SIG-M5 (cell line): ENCODE measurements around the gene ZNF384.
"Not testable (repeated sequence)": the region's sequence is repeated elsewhere in the genome, so short reads cannot be mapped to it uniquely, and the experiment has no call there.

Source experiments
- DNase-seq: peaks from one replicate; lab custom pipeline; 2025; lab: John Stamatoyannopoulos, UW

Gene ZNF384

DNA sequence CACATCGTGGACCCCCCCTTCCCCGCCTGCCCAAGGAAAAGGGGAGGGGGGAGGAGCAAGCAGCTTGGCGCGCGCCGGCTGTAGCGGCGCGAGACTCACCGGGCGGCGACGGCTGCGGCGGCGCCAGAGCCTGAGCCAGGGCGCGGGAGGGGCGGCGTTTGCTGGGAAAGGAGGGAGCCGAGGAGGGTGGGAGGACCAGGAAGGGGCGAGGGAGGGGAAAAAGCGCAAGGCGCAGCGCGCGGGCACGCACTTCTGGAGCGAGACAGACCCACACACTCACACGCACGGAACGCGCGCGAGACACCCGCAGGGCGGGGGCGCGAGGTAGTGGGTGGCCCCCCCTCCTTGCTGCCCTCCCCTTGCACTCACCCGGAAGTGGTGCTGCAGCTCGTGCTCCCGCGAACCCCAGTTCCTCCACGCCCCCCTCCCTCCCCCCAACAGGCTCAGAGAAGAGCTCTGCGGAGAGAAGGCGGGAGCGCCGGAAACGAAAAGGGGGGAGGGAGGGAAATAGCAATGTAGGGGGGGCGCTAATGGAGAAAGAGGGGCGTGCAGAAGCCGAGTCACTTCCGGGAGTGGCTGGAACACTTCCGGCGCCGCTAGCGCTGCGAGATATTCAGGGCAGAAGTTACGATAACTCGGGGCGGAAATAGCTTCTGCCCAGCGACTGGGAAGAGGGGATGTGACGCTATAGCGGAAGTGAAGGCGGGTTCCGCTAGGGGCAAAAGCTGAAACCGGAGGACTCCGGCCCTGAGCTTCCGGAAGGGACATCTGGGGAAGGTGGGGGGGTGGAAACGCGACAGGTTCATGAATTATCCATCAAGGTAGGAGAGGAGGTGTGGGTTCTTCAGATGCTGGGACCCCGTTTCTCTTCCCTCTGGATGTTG lies at the start of gene ZNF384:
Gene ZNF384, minus strand, starts transcription at position 377 of the 884 bp plus-strand sequence. CDS start 9,855 bp downstream, outside the sequence.
- peak; percentile 92 for DNase-seq

DNA sequence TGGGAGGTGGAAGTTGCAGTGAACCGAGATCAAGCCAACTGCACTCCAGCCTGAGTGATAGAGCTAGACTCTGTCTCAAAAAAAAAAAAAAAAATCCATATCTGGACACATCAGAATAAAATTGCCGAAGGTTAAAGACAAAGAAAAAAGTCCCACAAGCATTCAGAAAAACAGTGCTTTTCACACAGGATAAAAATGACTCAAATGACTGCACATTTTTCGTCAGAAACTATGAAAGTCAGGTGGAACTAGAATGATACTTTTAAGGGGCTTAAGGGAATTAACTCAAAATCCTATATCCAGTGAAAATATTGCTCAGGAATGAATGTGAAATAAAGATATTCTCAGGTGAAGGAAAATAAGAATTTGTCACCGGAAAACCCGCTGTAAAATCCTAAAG lies 47.6 kb upstream of the ZNF384 start:
- DNase-seq: no peak

DNA sequence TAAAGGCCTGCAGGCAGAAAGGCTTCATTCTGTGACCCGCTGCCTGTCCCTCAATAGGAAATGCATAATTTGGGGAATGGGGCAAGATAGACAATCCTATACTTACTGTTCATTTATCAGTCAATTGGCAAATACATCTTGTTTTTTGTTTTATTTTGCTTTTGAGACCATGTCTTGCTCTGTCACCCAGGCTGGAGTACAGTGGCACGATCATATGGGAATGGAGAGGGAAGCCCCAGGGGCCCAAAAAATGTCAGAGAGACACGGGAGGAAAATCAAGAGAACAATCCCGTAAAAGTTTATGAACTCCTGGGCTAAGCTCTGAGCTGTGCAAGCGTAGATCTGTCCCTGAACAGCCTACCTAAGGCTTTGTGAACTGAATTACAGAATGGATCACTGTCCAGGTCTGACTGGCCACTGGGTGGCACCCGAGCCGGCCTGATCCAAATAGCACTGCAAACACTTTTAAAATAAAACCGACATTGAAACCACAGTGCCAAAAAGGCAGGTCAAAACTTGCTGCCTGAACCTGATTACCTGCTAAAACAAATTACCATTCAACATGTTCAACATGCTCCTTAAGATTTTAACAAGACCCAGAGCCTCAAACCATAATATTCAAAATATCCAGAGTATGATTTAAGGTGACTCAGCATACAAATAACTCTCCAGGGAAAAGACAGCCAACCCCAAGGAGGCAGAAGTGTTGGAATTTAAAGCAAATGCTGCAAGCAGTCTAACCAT lies 46.4 kb upstream of the ZNF384 start:
- DNase-seq: no peak

DNA sequence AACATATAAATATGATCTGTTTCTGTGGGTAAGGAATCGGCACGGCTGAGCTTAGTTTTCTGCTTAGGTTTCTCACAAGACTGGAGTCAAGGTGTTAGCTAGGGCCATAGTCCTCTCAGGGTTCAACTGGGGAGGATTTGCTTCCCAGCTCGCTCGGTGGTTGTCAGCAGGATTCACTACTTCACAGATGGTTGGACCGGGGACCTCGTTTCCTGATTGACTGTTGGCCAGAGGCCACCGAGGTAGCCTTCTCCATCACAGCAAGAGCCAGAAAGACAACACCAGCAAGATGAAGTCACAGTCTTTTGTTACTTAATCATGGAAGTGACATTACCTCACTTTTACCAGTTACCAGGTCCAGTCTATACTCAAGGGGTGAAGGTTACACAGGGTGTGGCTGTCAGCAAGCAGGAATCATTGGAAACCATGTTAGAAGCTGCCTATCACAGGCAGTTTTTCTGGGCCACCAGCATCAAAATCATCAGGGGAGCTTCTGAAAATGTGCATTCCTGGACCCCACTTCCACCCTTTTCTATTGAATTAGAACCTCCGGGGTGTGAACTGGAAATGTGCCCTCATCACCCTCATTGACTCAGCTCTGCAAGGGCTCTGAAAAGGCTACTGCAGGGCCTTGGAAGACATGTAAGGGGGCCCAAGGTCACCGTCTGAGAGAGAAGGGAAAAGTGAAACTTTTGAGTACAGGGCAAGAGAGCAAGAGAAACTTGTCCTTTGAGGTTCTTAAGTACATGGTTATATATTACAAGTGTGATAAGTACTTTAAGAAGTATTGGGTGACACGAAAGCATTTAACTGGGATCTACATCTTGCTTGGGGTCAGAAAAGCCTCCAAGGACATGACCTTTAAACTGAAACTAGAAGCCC lies 45.6 kb upstream of the ZNF384 start:
- no peak for DNase-seq

DNA sequence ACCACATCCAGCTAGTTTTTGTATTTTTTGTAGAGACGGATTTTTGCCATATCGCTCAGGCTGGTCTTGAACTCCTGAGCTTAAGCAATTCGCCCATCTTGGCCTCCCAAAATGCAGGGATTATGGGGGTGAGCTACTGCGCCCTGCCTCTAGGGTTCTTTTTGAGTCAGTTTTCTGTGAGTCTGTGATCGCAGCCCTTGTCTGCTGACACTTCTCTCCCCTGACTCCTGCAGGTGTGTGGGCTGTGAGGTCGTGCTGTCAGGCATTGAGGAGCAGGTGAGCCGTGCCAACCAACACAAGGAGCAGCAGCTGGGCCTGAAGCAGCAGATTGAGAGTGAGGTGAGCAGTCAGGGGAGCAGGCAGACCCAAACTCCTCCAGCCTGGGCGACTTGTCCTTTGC lies 41.0 kb upstream of the ZNF384 start:
- no peak for DNase-seq

DNA sequence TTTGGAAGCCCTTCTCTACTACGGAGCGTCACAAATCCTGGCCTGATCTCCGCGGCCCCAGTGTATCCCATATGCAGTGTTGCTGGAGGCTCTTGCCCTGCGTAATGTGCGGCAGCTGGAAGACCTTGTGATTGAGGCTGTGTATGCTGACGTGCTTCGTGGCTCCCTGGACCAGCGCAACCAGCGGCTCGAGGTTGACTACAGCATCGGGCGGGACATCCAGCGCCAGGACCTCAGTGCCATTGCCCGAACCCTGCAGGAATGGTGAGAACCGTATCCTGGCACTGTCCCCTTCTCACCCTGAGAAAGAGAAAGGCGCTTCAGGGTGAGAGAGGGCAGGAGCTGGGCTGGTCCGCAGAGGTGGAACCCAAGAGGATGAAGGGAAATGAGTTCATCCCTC lies 40.0 kb upstream of the ZNF384 start:
- DNase-seq: no peak

DNA sequence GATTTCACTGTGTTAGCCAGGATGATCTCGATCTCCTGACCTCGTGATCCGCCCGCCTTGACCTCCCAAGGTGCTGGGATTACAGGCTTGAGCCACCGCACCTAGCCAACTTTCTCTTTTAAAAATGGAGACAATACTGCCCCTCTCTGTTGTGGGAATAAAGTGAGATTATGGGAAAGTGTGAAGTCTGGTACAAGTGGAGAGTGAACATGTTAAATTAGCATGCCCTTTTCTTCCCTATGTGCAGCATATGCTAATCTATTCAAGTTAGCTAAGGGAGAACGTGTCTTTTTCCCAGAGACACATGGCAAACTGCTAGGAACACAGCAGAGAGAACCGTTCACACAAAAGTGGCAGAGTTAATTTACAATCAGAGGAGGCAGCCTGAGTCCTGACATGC lies 36.2 kb upstream of the ZNF384 start:
- DNase-seq: no peak

DNA sequence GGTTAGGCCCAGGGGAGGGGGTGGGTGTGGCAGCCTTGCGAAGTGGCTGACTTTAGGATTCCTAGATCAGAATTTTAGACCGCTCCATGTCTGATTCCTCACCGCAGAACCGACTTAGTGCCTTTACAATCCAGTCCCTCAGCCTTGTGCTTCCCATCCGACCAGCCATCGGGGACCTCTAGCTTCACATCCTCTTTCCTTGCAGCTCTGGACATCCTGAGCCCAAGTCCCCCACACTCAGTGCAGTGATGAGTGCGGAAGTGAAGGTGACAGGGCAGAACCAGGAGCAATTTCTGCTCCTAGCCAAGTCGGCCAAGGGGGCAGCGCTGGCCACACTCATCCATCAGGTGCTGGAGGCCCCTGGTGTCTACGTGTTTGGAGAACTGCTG lies 35.2 kb upstream of the ZNF384 start:
- DNase-seq: peak; percentile 52

DNA sequence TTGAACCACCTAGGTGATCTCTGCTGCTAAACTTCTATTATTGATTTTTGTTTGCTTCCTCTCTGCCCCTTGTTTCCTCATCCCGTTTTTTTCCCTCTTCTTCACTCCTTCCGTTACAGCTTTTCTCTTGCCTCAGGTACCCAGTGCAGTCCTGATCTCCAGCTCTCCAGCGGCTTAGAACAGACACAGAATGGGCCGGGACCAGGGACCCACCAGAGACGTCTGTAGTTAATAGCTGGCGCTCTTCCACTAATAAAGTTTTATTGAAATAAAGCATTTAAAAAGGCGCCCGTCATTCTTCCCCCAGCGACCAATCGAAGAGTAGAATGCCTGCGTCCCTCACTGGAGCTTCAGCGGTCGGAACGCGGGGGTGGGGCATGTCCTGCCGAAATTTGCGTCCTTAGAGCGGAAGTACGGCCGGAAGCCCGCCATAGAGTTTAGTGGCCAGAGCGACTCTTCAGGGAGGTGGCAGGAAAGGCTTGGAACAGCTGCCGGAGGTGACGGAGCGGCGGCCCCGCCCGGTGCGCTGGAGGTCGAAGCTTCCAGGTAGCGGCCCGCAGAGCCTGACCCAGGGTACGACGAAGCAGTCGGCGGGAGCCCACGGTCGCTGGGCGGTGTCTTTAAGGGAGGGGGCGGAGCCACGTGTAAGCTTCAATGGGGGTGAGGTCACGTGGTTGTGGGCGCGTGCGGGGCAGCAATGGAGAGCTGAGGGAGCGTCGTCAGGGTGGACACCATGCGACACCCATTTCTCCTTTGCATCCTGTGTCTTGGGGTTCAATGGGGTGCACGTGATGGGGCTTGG lies 34.6 kb upstream of the ZNF384 start, which contains the start of gene COPS7A:
Gene COPS7A, plus strand, starts transcription at position 440 of the 802 bp plus-strand sequence. CDS start 611 bp downstream, outside the sequence.
- peak; percentile 97 for DNase-seq

DNA sequence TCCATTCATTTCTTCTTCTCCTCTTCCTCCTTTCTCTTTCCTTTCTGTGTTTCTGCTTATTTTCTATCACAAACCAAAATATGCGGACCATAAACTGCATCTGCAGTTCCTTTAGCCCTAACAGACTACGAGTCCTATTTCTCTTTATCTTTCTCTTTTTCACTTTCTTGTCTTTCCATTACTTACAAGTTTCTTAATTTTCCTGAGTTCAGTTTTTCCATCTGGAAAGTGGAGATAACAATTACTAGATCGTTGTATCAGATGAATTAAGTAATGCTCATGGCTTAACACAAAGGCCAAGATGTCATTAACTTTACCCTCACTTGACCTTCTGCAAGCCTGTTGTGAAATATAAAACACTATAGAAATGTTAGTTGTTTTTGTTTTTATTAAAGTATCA lies 33.7 kb upstream of the ZNF384 start:
- no peak for DNase-seq

DNA sequence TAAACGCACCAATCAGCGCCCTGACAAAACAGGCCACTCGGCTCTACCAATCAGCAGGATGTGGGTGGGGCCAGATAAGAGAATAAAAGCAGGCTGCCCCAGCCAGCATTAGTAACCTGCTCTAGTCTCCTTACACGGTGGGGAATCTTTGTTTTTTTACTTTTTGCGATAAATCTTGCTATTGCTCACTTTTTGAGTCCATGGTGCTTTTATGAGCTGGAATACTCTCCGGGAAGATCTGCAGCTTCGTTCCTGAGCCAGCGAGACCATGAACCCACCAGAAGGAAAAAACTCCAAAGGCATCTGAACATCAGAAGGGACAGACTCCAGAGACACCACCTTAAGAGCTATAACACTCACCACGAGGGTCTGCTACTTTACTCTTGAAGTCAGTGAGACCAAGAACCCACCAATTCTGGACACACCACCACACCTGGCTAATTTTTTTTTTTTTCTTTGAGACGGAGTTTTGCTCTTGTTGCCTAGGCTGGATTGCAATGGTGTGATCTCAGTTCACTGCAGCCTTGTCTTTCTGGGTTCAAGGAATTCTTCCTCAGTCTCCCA lies 27.8 kb upstream of the ZNF384 start:
- no peak for DNase-seq

DNA sequence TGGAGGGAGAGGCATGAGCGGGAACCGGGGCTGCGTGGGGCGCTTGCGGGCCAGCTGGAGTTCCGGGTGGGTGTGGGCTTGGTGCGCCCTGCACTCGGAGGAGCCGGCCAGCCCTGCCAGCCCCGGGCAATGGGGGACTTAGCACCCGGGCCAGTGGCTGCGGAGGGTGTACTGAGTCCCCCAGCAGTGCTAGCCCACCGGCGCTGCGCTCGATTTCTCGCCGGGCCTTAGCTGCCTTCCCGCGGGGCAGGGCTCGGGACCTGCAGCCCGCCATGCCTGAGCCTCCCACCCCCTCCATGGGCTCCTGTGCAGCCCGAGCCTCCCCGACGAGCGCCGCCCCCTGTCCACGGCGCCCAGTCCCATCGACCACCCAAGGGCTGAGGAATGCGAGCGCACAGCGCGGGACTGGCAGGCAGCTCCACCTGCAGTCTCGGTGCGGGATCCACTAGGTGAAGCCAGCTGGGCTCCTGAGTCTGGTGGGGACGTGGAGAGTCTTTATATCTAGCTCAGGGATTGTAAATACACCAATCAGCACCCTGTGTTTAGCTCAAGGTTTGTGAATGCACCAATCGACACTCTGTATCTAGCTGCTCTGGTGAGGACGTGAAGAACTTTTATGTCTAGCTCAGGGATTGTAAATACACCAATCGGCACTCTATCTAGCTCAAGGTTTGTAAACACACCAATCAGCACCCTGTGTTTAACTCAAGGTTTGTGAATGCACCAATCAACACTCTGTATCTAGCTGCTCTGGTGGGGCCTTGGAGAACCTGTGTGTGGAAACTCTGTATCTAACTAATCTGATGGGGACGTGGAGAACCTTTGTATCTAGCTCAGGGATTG lies 27.1 kb upstream of the ZNF384 start:
- DNase-seq: not testable (repeated sequence)

DNA sequence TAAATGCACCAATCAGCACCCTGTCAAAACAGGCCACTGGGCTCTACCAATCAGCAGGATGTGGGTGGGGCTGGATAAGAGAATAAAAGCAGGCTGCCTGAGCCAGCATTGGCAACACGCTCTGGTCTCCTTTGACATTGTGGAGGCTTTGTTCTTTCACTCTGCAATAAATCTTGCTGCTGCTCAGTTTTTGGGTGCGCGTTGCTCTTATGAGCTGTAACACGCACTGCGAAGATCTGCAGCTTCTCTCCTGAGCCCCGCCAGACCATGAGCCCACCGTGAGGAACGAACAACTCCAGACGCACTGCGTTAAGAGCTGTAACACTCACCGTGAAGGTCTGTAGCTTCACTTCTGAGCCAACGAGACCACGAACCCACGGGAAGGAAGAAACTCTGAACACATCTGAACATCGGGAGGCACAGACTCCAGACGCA lies 19.8 kb upstream of the ZNF384 start:
- DNase-seq: no peak

DNA sequence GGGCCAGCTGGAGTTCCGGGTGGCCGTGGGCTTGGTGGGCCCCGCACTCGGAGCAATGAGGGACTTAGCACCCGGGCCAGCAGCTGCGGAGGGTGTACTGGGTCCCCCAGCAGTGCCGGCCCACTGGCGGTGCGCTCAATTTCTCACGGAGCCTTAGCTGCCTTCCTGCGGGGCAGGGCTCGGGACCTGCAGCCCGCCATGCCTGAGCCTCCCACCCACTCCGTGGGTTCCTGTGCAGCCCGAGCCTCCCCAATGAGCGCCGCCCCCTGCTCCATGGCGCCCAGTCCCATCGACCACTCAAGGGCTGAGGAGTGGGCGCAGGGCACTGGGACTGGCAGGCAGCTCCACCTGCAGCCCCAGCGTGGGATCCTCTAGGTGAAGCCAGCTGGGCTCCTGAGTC lies 19.2 kb upstream of the ZNF384 start:
- not testable (repeated sequence) for DNase-seq

DNA sequence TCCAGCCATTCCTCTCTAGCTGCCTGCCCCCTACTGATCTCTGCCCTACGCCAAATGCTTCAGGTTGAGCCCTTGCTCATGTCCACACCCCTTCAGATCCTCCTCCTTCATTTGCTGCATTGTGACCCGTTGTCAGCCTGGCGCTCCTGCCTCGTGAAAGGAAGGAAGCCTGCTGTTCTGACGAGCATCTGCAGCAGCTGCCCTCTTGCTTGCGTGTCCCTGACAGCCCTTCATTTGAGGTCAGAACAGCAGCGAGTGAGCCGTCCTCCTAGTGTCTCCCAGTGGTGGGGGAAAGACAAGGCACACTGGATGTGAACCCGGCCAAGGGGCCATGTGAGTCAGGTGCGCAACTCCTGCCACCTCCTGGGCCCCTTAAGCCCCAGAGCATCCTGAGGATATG lies 14.5 kb upstream of the ZNF384 start:
- DNase-seq: no peak

DNA sequence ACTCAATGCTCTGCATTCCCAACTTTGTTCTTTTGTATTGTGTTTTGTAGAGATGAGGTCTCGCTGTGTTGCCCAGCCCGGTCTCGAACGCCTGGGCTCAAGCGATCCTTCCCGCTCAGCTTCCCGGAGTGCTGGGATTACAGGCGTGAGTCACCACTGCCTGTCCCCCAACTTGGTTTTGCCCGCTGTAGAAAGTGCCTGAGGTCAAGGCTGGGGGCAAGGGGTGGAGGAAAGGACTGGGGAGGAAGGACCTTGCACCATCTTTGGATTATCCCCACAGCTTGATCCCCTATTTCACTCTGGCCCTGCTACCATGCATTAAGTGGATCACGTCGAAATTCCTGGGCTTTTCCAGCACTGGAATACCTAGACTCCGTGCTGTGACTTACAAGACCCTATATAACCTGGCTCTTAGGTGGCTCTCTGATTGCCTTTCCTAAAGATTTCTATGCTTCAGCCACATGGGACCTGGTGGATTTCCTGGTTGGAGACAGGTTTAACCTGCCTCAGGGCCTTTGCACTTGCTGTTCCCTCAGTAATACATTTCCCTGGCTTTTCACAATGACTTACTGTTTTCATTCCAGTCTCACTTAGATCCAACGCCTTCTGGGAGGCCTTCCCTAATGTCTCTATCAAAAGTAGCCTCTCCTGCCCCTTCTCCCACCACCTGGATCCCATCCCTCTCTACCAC lies 12.0 kb upstream of the ZNF384 start:
- no peak for DNase-seq

DNA sequence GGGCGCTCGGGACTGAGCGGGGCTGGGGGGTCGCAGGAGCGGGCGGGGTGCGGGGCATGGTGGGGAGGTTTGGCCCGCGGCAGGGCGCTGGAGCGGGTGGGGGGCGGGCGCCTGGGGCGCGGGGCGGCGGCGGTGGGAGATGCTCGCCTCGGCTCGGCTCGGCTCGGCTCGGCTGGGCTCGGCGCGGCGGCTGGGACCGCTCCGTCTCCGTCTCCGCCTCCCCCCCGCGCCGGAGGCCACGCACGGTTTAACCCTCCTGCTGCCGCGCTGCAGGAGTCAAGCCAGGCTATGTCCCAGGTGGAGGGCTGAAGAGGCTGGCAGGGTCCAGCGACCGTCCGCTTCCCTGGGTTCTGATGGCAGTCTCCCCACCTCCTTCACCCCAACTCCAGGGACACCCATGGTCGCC lies 11.5 kb upstream of the ZNF384 start, which contains the start of gene PIANP:
Gene PIANP, minus strand, starts transcription at position 170 of the 406 bp plus-strand sequence. CDS start 2,754 bp downstream, outside the sequence.
- no peak for DNase-seq

DNA sequence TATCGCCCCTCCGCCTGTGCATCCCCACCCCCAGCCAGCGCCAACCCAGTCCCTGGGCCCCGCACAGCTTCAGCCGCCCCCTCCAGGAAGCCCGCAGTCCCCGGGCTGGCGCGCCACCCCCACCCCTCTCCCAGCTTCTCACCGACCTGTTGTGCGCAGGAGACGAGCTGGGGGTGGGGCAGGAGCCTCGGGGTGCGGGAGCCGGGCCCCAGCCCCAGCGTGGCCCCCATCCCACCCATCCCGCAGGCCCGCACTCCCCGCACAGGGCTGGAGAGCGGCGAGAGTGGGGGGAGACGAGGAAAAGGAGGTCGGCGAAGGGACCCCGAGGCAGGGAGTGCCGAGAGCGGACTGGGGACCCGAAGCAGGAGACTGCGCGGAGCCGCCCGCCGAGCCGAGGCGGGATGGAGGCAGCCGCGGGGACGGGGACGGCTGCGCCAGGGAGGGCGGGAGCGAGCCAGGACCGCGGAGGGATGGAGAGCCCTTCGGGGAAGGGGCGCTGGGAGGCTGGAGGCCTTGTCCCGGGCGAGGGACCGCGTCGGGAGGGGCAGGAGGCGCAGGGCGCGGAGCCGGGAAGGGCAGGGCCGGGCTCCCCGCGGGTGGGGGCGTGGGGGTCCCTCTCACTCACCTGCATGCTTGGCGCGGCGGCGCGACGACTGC lies 10.9 kb upstream of the ZNF384 start:
- DNase-seq: no peak
